ENCODE results near the gene FADS2.

DNA sequence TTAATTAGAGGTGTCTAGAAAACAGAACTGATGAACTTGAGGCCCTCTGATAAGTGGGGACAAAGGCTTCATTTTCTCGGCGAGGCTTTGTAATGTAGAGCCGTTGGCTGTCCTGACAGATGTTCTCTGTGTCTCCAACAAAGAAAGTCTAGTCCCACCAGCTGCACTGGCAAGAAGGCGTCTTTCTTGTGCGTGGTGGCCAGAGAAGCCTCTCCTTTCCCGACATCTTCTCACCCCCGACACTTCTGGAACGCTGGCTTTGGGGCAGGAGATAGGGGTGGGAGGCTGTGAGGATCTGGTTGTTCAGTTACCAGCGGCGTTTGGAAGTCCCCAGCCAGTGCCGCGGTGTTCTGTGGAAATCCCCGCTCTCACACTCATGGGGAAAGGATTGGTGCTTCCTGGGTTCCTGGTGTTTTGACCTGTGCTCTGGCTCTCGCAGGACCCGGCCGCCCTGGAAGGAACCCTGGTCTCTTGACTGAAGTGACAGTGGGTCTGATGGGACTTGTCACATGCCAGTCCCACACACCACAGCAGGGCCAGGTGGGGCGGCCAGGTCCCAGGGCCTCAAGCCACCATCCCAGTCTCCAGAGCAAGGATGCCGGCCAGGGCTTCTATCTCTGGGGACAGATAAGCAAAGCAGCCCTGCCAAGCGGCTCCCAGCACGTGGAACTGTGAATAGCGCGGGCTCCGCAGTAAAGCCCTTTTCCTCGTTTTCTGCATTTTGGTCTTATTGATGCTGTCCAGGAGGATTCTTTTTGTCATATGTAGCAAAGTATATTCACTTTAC is 23.2 kb downstream of the FADS2 start:
- TF ChIP-seq ZNF512 (CRISPR knock-in tag; IDR thresholded peaks at IDR 0.05; ENCODE audit: borderline replicate concordance): no peak
- no peak for TF ChIP-seq SMAD3 (CRISPR knock-in tag; IDR thresholded peaks at IDR 0.05; ENCODE audit: borderline replicate concordance)
- TF ChIP-seq USF2 (CRISPR knock-in tag; IDR thresholded peaks at IDR 0.05): no peak
- TF ChIP-seq MXD4 (CRISPR knock-in tag; IDR thresholded peaks at IDR 0.05; ENCODE audit: borderline replicate concordance): no peak
- TF ChIP-seq CTCF (IDR thresholded peaks at IDR 0.05): no peak
- TF ChIP-seq E2F1 (CRISPR knock-in tag; IDR thresholded peaks at IDR 0.05): no peak
- TF ChIP-seq, protein P1, sequence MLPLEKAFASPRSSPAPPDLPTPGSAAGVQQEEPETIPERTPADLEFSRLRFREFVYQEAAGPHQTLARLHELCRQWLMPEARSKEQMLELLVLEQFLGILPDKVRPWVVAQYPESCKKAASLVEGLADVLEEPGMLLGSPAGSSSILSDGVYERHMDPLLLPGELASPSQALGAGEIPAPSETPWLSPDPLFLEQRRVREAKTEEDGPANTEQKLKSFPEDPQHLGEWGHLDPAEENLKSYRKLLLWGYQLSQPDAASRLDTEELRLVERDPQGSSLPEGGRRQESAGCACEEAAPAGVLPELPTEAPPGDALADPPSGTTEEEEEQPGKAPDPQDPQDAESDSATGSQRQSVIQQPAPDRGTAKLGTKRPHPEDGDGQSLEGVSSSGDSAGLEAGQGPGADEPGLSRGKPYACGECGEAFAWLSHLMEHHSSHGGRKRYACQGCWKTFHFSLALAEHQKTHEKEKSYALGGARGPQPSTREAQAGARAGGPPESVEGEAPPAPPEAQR (CRISPR knock-in tag; IDR thresholded peaks at IDR 0.05): no peak

Data from WTC11 (cell line).